Measurements from ENCODE around the gene EIF3L. TPM values are rescaled to one million over a fixed set of nuclear protein-coding genes. Genes with fewer than 3 reads are reported as not detected.

Gene EIF3L
- total RNA-seq, 4 donors from 2014 or later, result 192 to 499 (median 281) TPM

DNA sequence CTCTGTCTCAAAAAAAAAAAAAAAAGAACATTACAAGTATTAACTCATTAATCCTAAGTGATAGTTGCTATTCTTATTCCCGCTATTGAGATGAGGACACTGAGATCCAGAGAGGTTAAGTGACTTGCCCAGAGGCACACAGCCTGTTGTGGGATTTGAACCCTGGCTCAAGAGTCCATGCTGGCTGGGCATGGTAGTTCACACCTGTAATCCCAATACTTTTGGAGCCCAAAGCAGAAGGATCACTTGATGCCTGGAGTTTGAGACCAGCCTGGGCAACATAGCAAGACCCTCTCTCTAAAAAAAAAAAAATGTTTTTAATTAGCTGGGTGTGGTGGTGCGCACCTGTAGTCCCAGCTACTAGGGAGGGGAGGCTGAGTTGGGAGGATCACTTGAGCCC, 37.4 kb upstream of the EIF3L start:
- Histone ChIP-seq H3K27me3 (no peaks in the 10 kb centered on the region), H3K4me3 (no peak overlapping the region), H3K9me3 (no peaks in the 10 kb centered on the region), H3K36me3 (peaks cover 0 to 49% (median 0%) of the 10 kb centered on the region in 3 donors), H3K4me1 (peaks cover 5 to 24% (median 11%) of the 10 kb centered on the region in 3 donors), H3K27ac (no peak overlapping the region)
- 92 to 93% methylated on average over 2 of the region's 2 CpGs for WGBS, 2 donors
- intact Hi-C loops (cut with DNase I), result no loop called here
- TF ChIP-seq POLR2A (IDR thresholded peaks at IDR 0.05), result no peak
- TF ChIP-seq, protein P1, sequence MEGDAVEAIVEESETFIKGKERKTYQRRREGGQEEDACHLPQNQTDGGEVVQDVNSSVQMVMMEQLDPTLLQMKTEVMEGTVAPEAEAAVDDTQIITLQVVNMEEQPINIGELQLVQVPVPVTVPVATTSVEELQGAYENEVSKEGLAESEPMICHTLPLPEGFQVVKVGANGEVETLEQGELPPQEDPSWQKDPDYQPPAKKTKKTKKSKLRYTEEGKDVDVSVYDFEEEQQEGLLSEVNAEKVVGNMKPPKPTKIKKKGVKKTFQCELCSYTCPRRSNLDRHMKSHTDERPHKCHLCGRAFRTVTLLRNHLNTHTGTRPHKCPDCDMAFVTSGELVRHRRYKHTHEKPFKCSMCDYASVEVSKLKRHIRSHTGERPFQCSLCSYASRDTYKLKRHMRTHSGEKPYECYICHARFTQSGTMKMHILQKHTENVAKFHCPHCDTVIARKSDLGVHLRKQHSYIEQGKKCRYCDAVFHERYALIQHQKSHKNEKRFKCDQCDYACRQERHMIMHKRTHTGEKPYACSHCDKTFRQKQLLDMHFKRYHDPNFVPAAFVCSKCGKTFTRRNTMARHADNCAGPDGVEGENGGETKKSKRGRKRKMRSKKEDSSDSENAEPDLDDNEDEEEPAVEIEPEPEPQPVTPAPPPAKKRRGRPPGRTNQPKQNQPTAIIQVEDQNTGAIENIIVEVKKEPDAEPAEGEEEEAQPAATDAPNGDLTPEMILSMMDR (IDR thresholded peaks at IDR 0.05), result no peak
- no peak for DNase-seq

DNA sequence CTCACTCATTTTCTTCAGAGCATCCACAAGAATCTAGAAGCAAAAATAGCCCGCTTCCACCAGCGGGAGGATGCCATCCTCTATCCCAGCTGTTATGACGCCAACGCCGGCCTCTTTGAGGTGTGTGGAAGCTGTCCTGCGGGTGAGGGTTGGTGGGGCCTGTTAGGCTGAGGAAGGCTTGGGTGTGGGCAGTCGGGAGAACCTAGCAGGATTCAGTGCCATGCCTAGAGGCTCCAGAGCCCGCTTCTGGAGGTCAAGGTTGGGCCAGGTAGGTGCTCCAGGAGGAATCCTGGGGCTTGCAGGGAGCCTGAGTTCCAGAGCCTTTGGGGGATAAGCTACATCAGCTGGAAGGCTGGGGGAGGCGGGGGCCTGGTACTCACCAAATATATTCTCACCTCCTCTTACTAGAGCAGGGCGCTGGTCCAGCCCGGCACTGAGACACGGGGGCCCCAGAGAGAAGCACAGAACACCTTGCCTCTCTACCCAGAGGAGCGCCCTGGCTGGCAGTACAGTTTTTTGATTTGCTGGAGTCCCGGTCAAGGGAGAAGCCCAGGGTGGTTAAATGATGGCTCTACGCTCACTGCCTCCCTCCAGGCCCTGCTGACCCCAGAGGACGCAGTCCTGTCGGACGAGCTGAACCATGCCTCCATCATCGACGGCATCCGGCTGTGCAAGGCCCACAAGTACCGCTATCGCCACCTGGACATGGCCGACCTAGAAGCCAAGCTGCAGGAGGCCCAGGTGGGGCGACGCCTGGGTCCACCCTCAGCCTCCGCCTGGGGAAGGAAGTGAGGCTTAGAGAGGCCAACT, 36.1 kb upstream of the EIF3L start:
- no peaks in the 10 kb centered on the region for H3K27me3 ChIP-seq
- H3K9me3 ChIP-seq, result no peaks in the 10 kb centered on the region
- intact Hi-C loops (cut with DNase I), result no loop called here
- H3K4me3 ChIP-seq, result no peak overlapping the region
- peaks cover 0 to 51% (median 0%) of the 10 kb centered on the region in 3 donors for H3K36me3 ChIP-seq
- H3K27ac ChIP-seq, result no peak overlapping the region
- WGBS, 2 donors, result 78 to 82% methylated on average over 2 to 5 of the region's 27 CpGs
- no peak for TF ChIP-seq POLR2A (IDR thresholded peaks at IDR 0.05)
- TF ChIP-seq, protein P1 (IDR thresholded peaks at IDR 0.05), result no peak
- H3K4me1 ChIP-seq, result peaks cover 8 to 24% (median 10%) of the 10 kb centered on the region in 3 donors
- no peak for DNase-seq

DNA sequence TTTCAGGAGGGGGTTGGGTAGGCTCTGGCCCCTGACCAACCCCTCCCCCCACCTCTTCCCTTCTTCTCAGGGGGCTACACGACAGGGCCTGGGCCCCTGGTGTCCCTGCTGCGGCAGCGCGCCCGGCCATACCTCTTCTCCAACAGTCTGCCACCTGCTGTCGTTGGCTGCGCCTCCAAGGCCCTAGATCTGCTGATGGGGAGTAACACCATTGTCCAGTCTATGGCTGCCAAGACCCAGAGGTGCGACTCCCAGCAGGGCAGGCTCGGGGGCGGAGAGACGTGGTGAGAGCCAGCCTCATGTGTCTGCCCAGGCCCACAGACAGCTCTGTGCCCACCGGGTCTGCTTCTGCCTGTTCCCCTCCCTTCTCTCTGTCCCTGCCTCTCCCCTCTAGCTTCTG, 33.6 kb upstream of the EIF3L start:
- H3K9me3 ChIP-seq, result no peaks in the 10 kb centered on the region
- H3K36me3 ChIP-seq, result peaks cover 0 to 48% (median 0%) of the 10 kb centered on the region in 3 donors
- TF ChIP-seq, protein P1 (IDR thresholded peaks at IDR 0.05), result no peak
- no peak for TF ChIP-seq POLR2A (IDR thresholded peaks at IDR 0.05)
- no peak overlapping the region for H3K4me3 ChIP-seq
- DNase-seq, result no peak
- 85 to 90% methylated on average over 9 to 12 of the region's 12 CpGs for WGBS, 2 donors
- H3K27me3 ChIP-seq, result peaks cover 0 to 19% (median 0%) of the 10 kb centered on the region in 4 donors
- intact Hi-C loops (cut with DNase I), result loop anchor here (5.0 kb wide), 1 partner anchor 47 kb away; no protein-coding TSS in a partner anchor
- H3K27ac ChIP-seq, result no peak overlapping the region
- H3K4me1 ChIP-seq, result peaks cover 15 to 25% (median 18%) of the 10 kb centered on the region in 3 donors

DNA sequence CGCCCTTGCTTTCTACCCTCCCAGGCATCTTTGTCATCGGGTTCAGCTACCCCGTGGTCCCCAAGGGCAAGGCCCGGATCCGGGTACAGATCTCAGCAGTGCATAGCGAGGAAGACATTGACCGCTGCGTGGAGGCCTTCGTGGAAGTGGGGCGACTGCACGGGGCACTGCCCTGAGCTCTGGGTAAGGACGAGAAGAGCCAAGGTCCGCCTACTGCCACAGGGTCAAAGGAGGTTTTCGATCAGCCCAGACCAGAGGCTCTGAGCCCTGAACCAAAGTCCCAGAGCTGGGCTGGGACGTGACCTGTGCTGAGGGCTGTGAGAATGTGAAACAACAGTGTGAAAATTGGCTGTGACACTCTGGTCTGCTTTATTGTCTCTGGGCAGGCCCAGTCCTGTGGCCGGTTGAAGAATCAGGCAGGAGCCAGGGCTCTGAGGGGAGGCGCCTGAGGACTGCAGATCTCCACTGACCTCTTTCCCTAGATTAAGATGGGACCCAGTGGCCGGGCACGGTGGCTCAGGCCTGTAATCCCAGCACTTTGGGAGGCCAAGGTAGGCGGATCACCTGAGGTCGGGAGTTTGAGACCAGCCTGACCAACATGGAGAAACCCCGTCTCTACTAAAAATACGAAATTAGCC, 32.6 kb upstream of the EIF3L start:
- Histone ChIP-seq H3K4me1 (peaks cover 15 to 25% (median 18%) of the 10 kb centered on the region in 3 donors), H3K27me3 (peaks cover 0 to 28% (median 0%) of the 10 kb centered on the region in 4 donors), H3K9me3 (no peaks in the 10 kb centered on the region), H3K36me3 (peaks cover 0 to 48% (median 0%) of the 10 kb centered on the region in 3 donors), H3K27ac (no peak overlapping the region), H3K4me3 (no peak overlapping the region)
- TF ChIP-seq, protein P1 (IDR thresholded peaks at IDR 0.05), result no peak
- no peak for TF ChIP-seq POLR2A (IDR thresholded peaks at IDR 0.05)
- intact Hi-C loops (cut with DNase I), result loop anchor here (5.0 kb wide), 1 partner anchor 46 kb away; no protein-coding TSS in a partner anchor
- DNase-seq, result no peak
- WGBS, 2 donors, result 96% methylated on average over 16 of the region's 23 CpGs; no CpG with 5 or more reads in 1 of the 2 donors

Measured in esophagus squamous epithelium (tissue), 5 donors.